HUES48 (cell line): ENCODE results near the gene CRADD.
A peak's percentile ranks its signal among the peaks of the same experiment; 100 is the strongest.

ENCODE experiments used
- H3K27ac ChIP-seq: one replicate; pipeline ENCODE4 v1.7.0; 2013; ENCODE audit warnings: low read depth, low read length, inconsistent platforms
- H3K27me3 ChIP-seq: 2 replicates; pipeline ENCODE4 v1.6.1; 2013; ENCODE audit warnings: mild to moderate bottlenecking, low read length; ENCODE audit not compliant: control insufficient read depth, insufficient read depth
- H3K36me3 ChIP-seq: 2 replicates; pipeline ENCODE4 v1.6.1; 2013; ENCODE audit warnings: low read length; ENCODE audit not compliant: control insufficient read depth, insufficient read depth
- H3K4me1 ChIP-seq: 2 replicates; pipeline ENCODE4 v1.6.1; 2013; ENCODE audit warnings: mild to moderate bottlenecking, low read length; ENCODE audit not compliant: control insufficient read depth, insufficient read depth
- H3K4me3 ChIP-seq: 2 replicates; pipeline ENCODE4 v1.5.1; 2013; ENCODE audit warnings: mild to moderate bottlenecking, low read depth, low read length
- H3K9ac ChIP-seq: 2 replicates; pipeline ENCODE4 v1.6.1; 2013; ENCODE audit warnings: mild to moderate bottlenecking, low read depth, low read length, moderate library complexity
- H3K9me3 ChIP-seq: 2 replicates; pipeline ENCODE4 v1.6.1; 2013; ENCODE audit warnings: low read length; ENCODE audit not compliant: control insufficient read depth, insufficient read depth

The CRADD gene

DNA sequence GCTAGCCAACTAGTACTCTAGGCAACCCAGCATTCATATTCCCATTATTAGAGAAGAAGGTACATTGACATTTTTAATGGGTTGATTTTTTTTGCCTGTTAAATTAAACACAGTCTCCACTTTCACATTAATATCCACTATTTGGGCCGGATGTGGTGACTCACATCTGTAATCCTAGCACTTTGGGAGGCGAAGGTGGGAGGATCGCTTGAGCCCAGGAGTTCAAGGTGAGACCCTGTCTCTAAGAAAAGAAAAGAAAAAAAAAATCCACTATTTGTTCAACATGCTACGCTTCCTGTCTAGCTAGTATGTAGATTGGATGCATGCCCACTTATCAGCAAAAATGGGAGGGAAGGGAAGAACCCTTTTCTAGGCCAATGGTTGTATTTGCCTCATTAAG lies 7.1 kb upstream of the CRADD start:
- H3K27ac ChIP-seq: no peak overlapping the region
- H3K4me1 ChIP-seq: no peaks in the 10 kb centered on the region
- H3K9me3 ChIP-seq: no peaks in the 10 kb centered on the region
- no peaks in the 10 kb centered on the region for H3K27me3 ChIP-seq
- no peak overlapping the region for H3K4me3 ChIP-seq
- no peak overlapping the region for H3K9ac ChIP-seq
- no peaks in the 10 kb centered on the region for H3K36me3 ChIP-seq

DNA sequence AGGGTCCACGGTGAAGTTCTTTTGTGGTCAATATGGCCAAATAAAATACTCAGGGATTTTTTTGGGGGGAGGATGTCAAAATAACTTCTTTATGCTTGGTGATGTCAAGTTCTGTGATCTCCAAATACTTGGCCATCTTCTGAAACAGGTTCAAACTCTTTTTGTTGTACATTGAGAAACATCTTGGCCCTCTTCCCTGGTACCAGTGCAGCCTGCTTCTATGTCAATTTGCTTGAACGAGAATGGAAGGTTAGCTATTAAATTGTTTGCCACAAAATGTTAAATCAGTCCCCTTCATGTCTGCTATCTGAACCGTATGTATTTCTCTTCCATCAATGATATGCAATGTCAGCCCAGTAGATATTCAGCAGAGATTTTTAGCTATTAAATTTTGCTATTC lies 6.1 kb upstream of the CRADD start:
- H3K27ac ChIP-seq: no peak overlapping the region

DNA sequence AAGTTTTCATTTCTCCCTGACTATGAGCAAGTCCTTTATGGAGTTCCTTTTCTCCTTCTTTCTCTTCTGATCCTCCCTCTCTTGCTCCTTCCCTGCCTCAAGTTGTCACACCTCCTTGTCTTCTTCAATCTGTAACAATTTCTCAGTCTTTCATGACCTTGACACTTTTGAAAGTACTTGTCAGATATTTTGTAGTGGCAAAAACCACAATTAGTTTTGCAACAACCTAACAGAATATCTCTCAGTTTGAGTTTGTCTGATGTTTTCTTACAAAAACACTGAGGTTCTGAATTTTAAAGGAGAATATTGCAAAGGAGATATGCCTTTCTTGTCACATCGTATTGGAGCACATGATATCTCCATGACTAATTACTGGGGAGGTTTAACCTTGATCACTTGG lies 4.1 kb upstream of the CRADD start:
- Histone ChIP-seq H3K4me3 (no peak overlapping the region), H3K9me3 (no peaks in the 10 kb centered on the region), H3K9ac (no peak overlapping the region), H3K27ac (no peak overlapping the region), H3K4me1 (peaks cover 8% of the 10 kb centered on the region; the same call in 1 of the 2 replicates), H3K36me3 (no peaks in the 10 kb centered on the region), H3K27me3 (no peaks in the 10 kb centered on the region)

More for the DNA sequence above, 6.1 kb upstream of the CRADD start:
- H3K36me3 ChIP-seq: no peaks in the 10 kb centered on the region
- H3K9me3 ChIP-seq: no peaks in the 10 kb centered on the region
- no peak overlapping the region for H3K9ac ChIP-seq
- no peak overlapping the region for H3K4me3 ChIP-seq
- no peaks in the 10 kb centered on the region for H3K4me1 ChIP-seq
- no peaks in the 10 kb centered on the region for H3K27me3 ChIP-seq

DNA sequence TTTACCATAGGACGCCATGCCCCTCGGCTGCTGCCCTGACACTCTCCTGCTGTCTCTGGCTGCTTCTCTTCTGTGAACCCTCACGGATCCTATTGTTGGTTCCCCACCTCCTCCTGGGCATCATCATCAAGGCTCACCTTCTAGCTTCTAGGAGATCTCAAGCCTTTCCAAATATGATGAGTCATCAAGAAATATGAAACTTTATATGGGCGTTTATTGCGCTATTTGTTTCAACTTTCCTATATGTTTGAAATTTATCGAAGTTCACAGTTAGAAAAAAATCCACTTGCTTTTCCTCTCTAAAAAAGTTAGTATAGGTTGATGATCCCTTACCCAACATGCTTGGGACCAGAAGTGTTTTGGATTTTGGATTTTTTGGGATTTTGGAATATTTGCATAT lies 2.8 kb upstream of the CRADD start:
- H3K9ac ChIP-seq: no peak overlapping the region
- H3K27ac ChIP-seq: no peak overlapping the region
- peaks cover 16% of the 10 kb centered on the region for H3K4me1 ChIP-seq
- H3K36me3 ChIP-seq: no peaks in the 10 kb centered on the region
- H3K4me3 ChIP-seq: no peak overlapping the region
- H3K9me3 ChIP-seq: no peaks in the 10 kb centered on the region
- no peaks in the 10 kb centered on the region for H3K27me3 ChIP-seq

DNA sequence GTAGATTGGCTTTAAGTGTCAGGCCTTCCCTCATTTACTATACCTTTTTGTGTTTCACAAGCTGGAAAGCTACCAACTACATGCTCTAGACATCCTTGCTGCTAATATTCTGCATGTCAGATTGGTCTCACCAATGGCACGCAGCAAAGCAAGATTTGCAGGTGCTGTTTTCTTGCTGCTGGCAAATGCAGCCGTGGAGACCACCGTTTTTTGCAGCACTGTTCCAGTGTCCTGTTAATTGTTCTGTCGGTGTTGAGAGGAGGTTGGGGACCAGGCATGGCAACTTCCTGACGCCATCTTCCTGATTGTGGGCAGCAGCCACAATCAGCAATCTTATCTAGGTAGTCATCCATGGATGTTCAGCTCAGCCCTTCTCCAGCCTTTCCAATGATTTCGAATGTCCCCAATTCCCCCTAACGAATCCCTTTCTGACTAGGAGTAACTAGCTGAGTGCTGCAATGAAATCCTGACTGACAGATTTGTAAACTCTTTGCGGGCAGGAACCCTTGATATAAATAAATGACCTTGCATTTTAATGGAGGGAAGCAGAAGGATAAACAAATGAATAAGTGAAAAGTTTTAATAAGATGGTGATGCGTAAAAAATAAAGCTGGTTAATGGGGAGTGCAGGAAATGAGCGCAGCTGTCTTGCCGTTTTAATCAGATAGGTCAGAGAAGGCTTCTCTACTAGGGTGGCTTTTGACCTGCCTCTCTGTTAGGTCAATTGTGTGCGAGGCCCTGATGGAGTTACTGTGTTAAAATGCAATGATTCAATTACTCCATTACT lies 574 bp upstream of the CRADD start:
- peak overlapping the region; percentile 98 for H3K27ac ChIP-seq
- no peaks in the 10 kb centered on the region for H3K27me3 ChIP-seq
- H3K4me1 ChIP-seq: peaks cover 17% of the 10 kb centered on the region
- H3K9ac ChIP-seq: peak overlapping the region; percentile 58
- H3K4me3 ChIP-seq: peak overlapping the region; percentile 76
- no peaks in the 10 kb centered on the region for H3K9me3 ChIP-seq
- no peaks in the 10 kb centered on the region for H3K36me3 ChIP-seq

DNA sequence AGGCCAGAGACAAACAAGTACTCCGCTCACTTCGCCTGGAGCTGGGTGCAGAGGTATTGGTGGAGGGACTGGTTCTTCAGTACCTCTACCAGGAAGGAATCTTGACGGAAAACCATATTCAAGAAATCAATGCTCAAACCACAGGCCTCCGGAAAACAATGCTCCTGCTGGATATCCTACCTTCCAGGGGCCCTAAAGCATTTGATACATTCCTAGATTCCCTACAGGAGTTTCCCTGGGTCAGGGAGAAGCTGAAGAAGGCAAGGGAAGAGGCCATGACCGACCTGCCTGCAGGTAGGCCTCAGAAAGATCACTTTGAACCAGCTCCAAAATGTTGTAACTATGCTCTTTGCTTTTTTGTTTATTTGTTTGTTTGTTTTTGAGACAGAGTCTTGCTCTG lies 1.6 kb downstream of the CRADD start:
- peaks cover 33% of the 10 kb centered on the region for H3K4me1 ChIP-seq
- peak overlapping the region; percentile 76; the same call in 1 of the 2 replicates for H3K4me3 ChIP-seq
- H3K27ac ChIP-seq: peak overlapping the region; percentile 98
- H3K9me3 ChIP-seq: no peaks in the 10 kb centered on the region
- no peaks in the 10 kb centered on the region for H3K36me3 ChIP-seq
- no peaks in the 10 kb centered on the region for H3K27me3 ChIP-seq
- no peak overlapping the region for H3K9ac ChIP-seq

DNA sequence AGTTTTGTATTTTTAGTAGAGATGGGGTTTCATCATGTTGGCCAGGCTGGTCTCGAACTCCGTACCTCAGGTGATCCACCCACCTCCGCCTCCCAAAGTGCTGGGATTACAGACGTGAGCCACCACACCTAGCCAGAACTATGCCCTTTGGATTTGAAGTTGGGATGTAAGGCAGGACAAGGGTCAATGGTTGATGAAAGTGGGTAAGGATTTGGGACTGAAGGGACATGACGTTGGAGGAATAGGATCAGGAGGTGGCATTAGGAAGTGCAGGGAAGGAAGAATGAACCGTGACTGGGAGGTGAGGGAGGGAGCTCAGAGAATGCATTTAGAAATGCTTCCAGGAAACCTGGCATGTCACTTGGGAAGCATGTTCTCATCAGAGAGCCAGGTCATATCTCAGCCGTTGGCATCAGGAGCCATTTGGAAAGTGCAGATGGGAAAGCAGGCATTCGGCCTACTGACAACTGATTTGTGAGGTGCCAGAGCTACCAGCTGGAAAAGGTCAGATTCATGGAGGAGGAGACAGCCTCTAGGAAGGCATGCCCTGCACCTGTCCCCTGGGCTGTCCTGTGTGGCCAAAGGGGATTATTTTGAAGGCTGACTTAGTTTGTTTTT lies 2.2 kb downstream of the CRADD start:
- Histone ChIP-seq H3K27ac (no peak overlapping the region), H3K9ac (no peak overlapping the region)

DNA sequence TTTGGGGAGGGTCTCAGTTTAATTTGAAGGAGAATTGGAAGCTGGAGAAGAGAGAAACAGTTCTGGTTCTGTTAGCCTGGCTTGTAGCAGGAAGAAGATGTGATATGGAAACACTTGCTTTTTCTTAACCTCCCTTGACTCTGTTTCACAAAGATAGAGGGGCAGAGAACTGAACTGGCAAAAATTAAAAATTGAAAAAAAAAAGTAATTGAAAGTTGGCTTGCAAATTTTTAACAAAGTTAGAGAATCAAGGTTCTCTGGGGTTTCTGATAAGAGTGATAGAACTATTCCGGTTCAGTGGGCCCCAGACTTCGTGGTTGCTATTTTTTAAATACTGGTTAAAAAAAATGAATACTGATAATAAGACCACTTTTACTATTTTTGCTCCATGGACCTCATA lies 2.8 kb downstream of the CRADD start:
- Histone ChIP-seq H3K9ac (no peak overlapping the region), H3K27ac (no peak overlapping the region), H3K4me3 (no peak overlapping the region), H3K4me1 (peaks cover 33% of the 10 kb centered on the region), H3K36me3 (no peaks in the 10 kb centered on the region), H3K9me3 (no peaks in the 10 kb centered on the region), H3K27me3 (no peaks in the 10 kb centered on the region)

More for the DNA sequence above, 2.2 kb downstream of the CRADD start:
- Histone ChIP-seq H3K9me3 (no peaks in the 10 kb centered on the region), H3K36me3 (no peaks in the 10 kb centered on the region), H3K4me3 (no peak overlapping the region), H3K27me3 (no peaks in the 10 kb centered on the region), H3K4me1 (peaks cover 33% of the 10 kb centered on the region)

DNA sequence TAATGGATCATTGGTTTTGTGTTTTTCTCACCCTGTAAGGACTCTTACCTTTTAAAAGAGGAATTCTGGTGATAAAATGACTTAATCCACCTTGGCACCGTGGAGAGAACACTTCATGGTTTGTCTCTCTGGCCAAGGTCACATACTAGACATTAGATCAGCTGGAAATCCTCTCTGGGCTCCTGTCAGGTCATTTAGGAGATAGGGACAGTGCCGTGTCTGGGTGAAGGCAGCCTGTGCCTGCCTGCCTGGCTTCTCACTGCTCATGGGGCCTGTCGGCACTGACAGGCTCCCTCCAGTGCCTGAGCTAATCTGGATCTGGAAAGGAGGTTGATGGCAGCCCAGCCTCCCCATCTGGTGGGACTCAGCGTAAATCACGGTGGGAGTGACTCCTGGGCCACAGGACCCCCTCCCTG lies 5.7 kb downstream of the CRADD start:
- peak overlapping the region; percentile 25 for H3K27ac ChIP-seq

DNA sequence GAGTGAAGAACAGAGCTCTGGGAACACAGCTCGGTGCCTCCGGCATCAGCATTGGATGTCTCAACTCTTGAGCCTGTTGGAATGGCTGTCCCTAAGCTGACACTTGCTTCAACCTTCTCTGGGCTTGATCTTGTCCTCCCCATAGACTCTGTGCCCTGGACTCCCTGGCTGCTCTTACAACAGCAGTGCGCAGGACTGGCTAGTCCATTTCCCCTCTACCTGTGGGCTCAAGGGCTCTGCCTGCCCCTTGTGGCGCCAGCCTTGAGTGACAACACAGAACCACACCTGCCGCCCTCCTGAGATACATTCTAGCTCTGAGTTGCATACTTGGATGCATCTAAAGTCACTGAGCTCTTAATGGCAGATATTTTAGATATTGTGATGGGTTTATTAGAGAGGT lies 6.2 kb downstream of the CRADD start:
- Histone ChIP-seq H3K27ac (peak overlapping the region; percentile 25), H3K36me3 (no peaks in the 10 kb centered on the region), H3K27me3 (no peaks in the 10 kb centered on the region), H3K9me3 (no peaks in the 10 kb centered on the region), H3K4me1 (peaks cover 22% of the 10 kb centered on the region), H3K4me3 (no peak overlapping the region), H3K9ac (no peak overlapping the region)

More for the DNA sequence above, 5.7 kb downstream of the CRADD start:
- no peaks in the 10 kb centered on the region for H3K9me3 ChIP-seq
- H3K4me1 ChIP-seq: peaks cover 26% of the 10 kb centered on the region
- no peak overlapping the region for H3K4me3 ChIP-seq
- H3K36me3 ChIP-seq: no peaks in the 10 kb centered on the region
- H3K27me3 ChIP-seq: no peaks in the 10 kb centered on the region
- no peak overlapping the region for H3K9ac ChIP-seq

DNA sequence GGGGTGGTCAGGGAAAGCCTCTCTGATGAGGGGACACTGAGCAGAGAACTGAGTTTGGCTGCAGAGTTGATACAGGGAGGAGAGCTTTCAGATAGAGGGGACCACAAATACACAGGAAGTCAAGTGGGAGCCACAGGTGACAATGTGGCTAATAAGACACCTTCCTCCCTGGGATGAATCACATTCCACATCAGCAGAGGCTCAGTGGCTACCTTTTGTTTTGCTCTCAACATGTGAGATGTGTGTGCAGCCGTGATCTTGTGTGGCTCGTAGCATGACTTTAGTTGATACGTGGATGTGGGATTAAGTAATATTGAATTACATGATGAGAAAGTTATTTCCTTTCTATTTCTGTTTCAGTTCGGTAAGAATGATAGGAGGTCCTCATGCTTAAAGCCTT lies 7.5 kb downstream of the CRADD start:
- H3K9me3 ChIP-seq: no peaks in the 10 kb centered on the region
- no peak overlapping the region for H3K27ac ChIP-seq
- no peaks in the 10 kb centered on the region for H3K27me3 ChIP-seq
- H3K36me3 ChIP-seq: no peaks in the 10 kb centered on the region
- H3K4me3 ChIP-seq: no peak overlapping the region
- peaks cover 26% of the 10 kb centered on the region for H3K4me1 ChIP-seq
- H3K9ac ChIP-seq: no peak overlapping the region
